Natural killer cell (primary cell): ENCODE measurements around the gene CABLES2. TPM values are rescaled to one million over a fixed set of nuclear protein-coding genes. Genes with fewer than 3 reads are reported as not detected.

ENCODE experiments used
- ATAC-seq, 3 donors: fragments of 150-1000 bp in 2 of 3; fragments of 200-7000 bp in 1 of 3; cut with Tn5 transposase; 1 replicate in 1 of 3; 2 replicates in 2 of 3; pipeline ENCODE4 v1.10.0; 2021; ENCODE audit warnings: mild to moderate bottlenecking in 2 of 3, moderate library complexity in 2 of 3
- DNase-seq, 2 donors: peaks; one replicate each; pipeline versions ENCODE4 v3.0.0 to v3.0.0-alpha.2; 2013 to 2021; ENCODE audit warnings: mixed read lengths in 1 of 2
- H3K27ac ChIP-seq: one replicate; pipeline ENCODE4 v1.5.1; 2013; ENCODE audit warnings: mild to moderate bottlenecking, low read length
- H3K27me3 ChIP-seq: one replicate; pipeline ENCODE4 v1.6.1; 2013; ENCODE audit warnings: low read length; ENCODE audit not compliant: control insufficient read depth, insufficient read depth
- H3K36me3 ChIP-seq: one replicate; pipeline ENCODE4 v1.6.1; 2013; ENCODE audit warnings: low read length; ENCODE audit not compliant: control insufficient read depth, insufficient read depth
- H3K4me1 ChIP-seq: one replicate; pipeline ENCODE4 v1.6.1; 2013; ENCODE audit warnings: low read length; ENCODE audit not compliant: control insufficient read depth, insufficient read depth
- H3K4me3 ChIP-seq: one replicate; pipeline ENCODE4 v1.5.1; 2013; ENCODE audit warnings: low read length
- H3K9me3 ChIP-seq: one replicate; pipeline ENCODE4 v1.6.1; 2013; ENCODE audit warnings: low read length; ENCODE audit not compliant: control insufficient read depth, insufficient read depth
- H3K27ac Mint-ChIP-seq, 2 donors: one replicate each; pipeline ENCODE4 v1.8.0; 2022; ENCODE audit warnings: mild to moderate bottlenecking in 2 of 2, mixed read lengths in 2 of 2, moderate library complexity in 1 of 2
- H3K27me3 Mint-ChIP-seq, 2 donors: one replicate each; pipeline ENCODE4 v1.8.0; 2022; ENCODE audit warnings: low read depth in 2 of 2, mixed read lengths in 2 of 2
- H3K36me3 Mint-ChIP-seq: one replicate; pipeline ENCODE4 v1.8.0; 2022; ENCODE audit warnings: mixed read lengths
- H3K4me1 Mint-ChIP-seq, 2 donors: one replicate each; pipeline ENCODE4 v1.8.0; 2022; ENCODE audit warnings: mixed read lengths in 2 of 2
- H3K4me3 Mint-ChIP-seq: one replicate; pipeline ENCODE4 v1.8.0; 2022; ENCODE audit warnings: mild to moderate bottlenecking, moderate library complexity, mixed read lengths
- H3K9me3 Mint-ChIP-seq, 2 donors: one replicate each; pipeline ENCODE4 v1.8.0; 2022; ENCODE audit warnings: mixed read lengths in 2 of 2
- WGBS: methylation state at CpG from one replicate; pipeline ENCODE4 v1.1.7; 2013; ENCODE audit warnings: missing lambda C conversion rate; ENCODE audit not compliant: insufficient coverage; 5-methylcytosine and 5-hydroxymethylcytosine counted together
- intact Hi-C: fragments of 100-400 bp; cut with micrococcal nuclease; formaldehyde crosslinking; loops from one replicate; pipeline ENCODE4 v1.14.2; 2022
- total RNA-seq, 4 donors: library from RNA; stranded (reverse); fragments of 120-200 nt in 1 of 4; gene quantifications; one replicate each; pipeline versions ENCODE4 v1.2.3 to v1.2.4, GENCODE V29; 2013 to 2022
- TF ChIP-seq, protein P1 (sequence below): fragments of 200-600 bp; IDR thresholded peaks from one replicate; pipeline ENCODE4 v1.8.0; 2022; ENCODE audit warnings: antibody characterized with exemption

The CABLES2 gene
- total RNA-seq, 3 donors from 2014 or later (not counting 1 experiment from before 2014, with no cell fraction given), result 8.0 to 9.3 (median 8.4) TPM

DNA sequence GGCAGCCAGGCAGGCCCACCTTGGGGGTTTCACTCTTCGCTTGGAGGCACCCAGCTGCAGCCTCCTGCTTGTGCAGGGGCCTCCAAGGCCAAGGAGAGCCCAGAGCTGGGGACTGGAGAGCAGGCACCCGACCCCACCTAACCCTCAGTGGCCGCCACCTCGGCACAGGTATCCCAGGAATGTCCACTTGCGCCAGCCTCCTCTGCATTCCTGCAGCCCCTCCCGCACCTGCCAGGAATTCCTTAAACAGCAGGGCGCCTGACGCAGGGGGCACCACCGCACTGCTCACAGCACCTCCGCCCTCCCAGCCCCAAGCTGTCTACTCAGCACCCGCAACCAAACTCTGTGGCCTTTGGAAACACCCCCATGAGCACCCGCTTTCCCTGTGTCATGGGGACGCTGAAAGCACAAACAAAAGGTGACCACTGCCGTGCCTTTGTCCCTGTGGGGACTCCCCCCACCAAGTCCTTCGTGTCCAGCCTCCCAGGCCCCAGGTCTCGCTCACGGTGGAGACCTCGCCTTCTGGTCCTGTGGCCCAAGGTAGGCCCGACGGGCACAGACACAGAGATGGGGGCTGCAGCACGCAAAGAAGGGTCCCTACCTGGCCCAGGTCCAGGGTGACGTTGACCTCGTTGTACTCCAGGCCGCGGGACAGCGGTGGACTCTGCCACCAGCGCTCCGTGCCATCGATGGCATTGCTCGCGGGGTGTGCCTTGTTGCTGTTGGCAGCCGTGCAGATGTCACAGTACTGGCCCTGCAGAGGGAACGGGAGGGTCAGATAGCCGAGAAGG lies 45.1 kb downstream of the CABLES2 start:
- no peaks in the 10 kb centered on the region for H3K36me3 Mint-ChIP-seq
- H3K4me1 Mint-ChIP-seq, result no peaks in the 10 kb centered on the region
- Histone ChIP-seq H3K4me1 (peaks cover 8% of the 10 kb centered on the region), H3K36me3 (no peaks in the 10 kb centered on the region), H3K4me3 (no peak overlapping the region), H3K27me3 (peaks cover 8% of the 10 kb centered on the region), H3K9me3 (no peaks in the 10 kb centered on the region), H3K27ac (no peak overlapping the region)
- no peak overlapping the region for H3K27ac Mint-ChIP-seq
- no peaks in the 10 kb centered on the region for H3K9me3 Mint-ChIP-seq
- WGBS, result 93% methylated on average over 34 of the region's 34 CpGs
- TF ChIP-seq, protein P1, sequence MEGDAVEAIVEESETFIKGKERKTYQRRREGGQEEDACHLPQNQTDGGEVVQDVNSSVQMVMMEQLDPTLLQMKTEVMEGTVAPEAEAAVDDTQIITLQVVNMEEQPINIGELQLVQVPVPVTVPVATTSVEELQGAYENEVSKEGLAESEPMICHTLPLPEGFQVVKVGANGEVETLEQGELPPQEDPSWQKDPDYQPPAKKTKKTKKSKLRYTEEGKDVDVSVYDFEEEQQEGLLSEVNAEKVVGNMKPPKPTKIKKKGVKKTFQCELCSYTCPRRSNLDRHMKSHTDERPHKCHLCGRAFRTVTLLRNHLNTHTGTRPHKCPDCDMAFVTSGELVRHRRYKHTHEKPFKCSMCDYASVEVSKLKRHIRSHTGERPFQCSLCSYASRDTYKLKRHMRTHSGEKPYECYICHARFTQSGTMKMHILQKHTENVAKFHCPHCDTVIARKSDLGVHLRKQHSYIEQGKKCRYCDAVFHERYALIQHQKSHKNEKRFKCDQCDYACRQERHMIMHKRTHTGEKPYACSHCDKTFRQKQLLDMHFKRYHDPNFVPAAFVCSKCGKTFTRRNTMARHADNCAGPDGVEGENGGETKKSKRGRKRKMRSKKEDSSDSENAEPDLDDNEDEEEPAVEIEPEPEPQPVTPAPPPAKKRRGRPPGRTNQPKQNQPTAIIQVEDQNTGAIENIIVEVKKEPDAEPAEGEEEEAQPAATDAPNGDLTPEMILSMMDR, result no peak
- intact Hi-C loops, result no loop called here
- DNase-seq (no peak), ATAC-seq (no peak)
- H3K4me3 Mint-ChIP-seq, result no peak overlapping the region
- H3K27me3 Mint-ChIP-seq, result peaks cover 0 to 11% of the 10 kb centered on the region in 2 donors

DNA sequence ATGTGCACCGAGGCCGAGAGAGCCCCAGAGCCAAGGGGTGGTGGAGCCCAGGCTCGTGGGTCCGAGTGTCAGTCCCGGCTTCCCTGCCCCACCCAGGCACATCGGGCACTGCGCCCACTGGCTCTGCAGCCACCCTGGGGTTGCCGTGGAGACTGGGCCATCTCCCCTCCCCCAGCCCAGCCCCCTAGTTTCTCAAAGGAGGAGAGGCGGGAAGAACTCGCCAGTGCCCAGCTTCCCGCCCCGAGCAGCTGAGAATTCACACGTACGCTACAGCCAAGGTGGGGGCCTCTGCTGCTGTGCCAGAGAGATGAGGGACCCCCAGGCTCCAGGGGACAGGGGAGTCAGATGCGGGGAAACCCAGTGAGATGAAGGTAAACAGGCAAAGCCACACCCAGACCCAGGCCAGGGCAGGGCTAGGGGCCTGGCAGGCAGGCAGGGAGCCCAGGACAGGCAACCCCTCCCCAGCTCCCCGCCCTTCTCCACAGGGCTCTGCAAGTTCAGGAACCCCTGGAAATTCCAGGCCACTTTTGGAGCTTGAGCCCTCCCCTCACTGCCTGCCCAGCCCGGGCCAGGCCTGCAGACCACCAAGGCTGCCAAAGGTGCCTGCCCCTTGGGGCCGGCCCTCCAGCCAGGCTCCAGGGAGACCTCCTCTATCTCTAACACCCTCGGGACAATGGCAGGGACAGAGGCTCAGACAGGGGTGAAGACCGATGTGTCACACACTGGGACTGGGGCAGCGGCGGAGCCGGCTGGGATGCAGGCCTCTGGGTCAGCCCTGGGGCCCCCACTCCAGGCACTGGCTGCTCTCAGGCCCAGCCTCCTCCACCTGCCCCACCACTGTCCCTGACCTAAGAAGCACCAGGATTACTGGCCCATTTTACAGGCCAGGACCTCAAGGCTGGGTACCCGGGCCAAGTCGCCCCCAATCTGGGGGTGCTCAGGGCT lies 46.0 kb downstream of the CABLES2 start:
- TF ChIP-seq, protein P1, result no peak
- DNase-seq (no peak), ATAC-seq (no peak)
- intact Hi-C loops, result no loop called here
- H3K27me3 Mint-ChIP-seq, result peaks cover 0 to 11% of the 10 kb centered on the region in 2 donors
- H3K4me3 Mint-ChIP-seq, result no peak overlapping the region
- H3K4me1 ChIP-seq, result peaks cover 2% of the 10 kb centered on the region
- H3K27ac Mint-ChIP-seq, result no peak overlapping the region
- no peaks in the 10 kb centered on the region for H3K4me1 Mint-ChIP-seq
- no peaks in the 10 kb centered on the region for H3K9me3 Mint-ChIP-seq
- H3K4me3 ChIP-seq, result no peak overlapping the region
- H3K9me3 ChIP-seq, result no peaks in the 10 kb centered on the region
- H3K27ac ChIP-seq, result no peak overlapping the region
- H3K36me3 Mint-ChIP-seq, result no peaks in the 10 kb centered on the region
- 83% methylated on average over 25 of the region's 25 CpGs for WGBS
- H3K27me3 ChIP-seq, result peaks cover 5% of the 10 kb centered on the region
- H3K36me3 ChIP-seq, result no peaks in the 10 kb centered on the region

DNA sequence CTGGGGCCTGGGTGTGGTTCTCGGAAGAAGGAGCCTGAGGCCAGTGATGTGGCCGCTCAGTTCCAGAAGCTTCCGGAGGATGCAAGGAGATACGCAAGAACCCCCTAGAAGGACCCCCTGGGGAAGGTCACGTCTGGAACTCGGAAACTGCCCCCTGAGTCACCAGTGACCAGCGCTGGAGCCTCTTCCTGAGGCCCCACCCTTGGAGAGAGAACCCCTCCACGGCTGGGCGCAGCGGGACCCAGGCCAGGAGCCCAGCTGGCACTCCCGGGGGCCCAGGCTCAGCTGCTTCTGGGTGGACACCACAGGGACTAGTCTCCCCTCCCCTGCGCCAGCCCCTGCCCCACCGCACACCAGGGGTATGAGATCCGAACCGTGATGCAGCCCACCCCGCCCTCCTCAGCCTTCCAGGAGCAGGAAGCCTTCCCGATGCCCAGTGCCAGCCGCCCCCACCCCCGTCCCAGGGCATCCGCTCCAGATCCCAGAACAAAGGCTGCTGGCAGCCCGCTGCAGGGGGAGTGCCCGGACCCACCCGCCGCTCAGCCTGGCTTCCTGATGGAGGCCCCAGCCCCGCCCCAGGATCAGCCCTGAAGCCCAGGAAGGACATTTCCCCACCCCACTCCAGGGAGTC lies 47.5 kb downstream of the CABLES2 start:
- 84% methylated on average over 25 of the region's 25 CpGs for WGBS
- Histone ChIP-seq H3K4me3 (no peak overlapping the region), H3K27ac (no peak overlapping the region), H3K27me3 (no peaks in the 10 kb centered on the region), H3K4me1 (no peaks in the 10 kb centered on the region), H3K9me3 (no peaks in the 10 kb centered on the region), H3K36me3 (no peaks in the 10 kb centered on the region)
- Mint-ChIP-seq H3K4me1 (no peaks in the 10 kb centered on the region), H3K27ac (no peak overlapping the region), H3K36me3 (no peaks in the 10 kb centered on the region), H3K4me3 (no peak overlapping the region), H3K9me3 (no peaks in the 10 kb centered on the region), H3K27me3 (peaks cover 0 to under 1% of the 10 kb centered on the region in 2 donors)
- ATAC-seq (no peak), DNase-seq (no peak)
- TF ChIP-seq, protein P1, result no peak
- intact Hi-C loops, result no loop called here
